ENCODE measurements around the gene CRB1. TPM values are rescaled to one million over a fixed set of nuclear protein-coding genes. Genes with fewer than 3 reads are reported as not detected.

The CRB1 gene
- total RNA-seq, 1 experiment from 2014 or later, result not detected

GRCh38 chr1:197526736-197527371 lies 258.8 kb downstream of the CRB1 start:
- peak; percentile 9 for DNase-seq (ENCODE audit: low spot score)

Other genes starting within 250 kb of the CRB1 start
- gene F13B, start 201.0 kb upstream of the CRB1 start, total RNA-seq (2014; rRNA removed; shearing (Covaris generic)), result not detected in 2 replicates
- gene ASPM, start 121.6 kb upstream of the CRB1 start, total RNA-seq (2014; rRNA removed; shearing (Covaris generic)), result 18.2 and 28.4 TPM in 2 replicates
- gene ZBTB41, start 67.0 kb upstream of the CRB1 start, total RNA-seq (2014; rRNA removed; shearing (Covaris generic)), result 5.6 and 6.6 TPM in 2 replicates

Data from H4 (cell line).